Thyroid gland (tissue), 4 donors: Measurements from ENCODE around the gene SSPN. TPM values are rescaled to one million over a fixed set of nuclear protein-coding genes. Genes with fewer than 3 reads are reported as not detected.
A peak's percentile ranks its signal among the peaks of the same experiment; 100 is the strongest.

ENCODE experiments used
- DNase-seq, 2 donors: peaks; one replicate each; pipeline ENCODE4 v3.0.0-alpha.2; 2019
- H3K27ac ChIP-seq, 3 donors: fragments of 200-600 bp; sonication (generic); 1 replicate in 2 of 3; 2 replicates in 1 of 3; pipeline ENCODE4 v1.5.1; 2016 to 2019; ENCODE audit warnings: mild to moderate bottlenecking in 1 of 3, moderate library complexity in 1 of 3
- H3K27me3 ChIP-seq: fragments of 200-600 bp; sonication (generic); one replicate; pipeline ENCODE4 v1.5.1; 2019
- H3K36me3 ChIP-seq, 2 donors: fragments of 200-600 bp; sonication (generic); one replicate each; pipeline ENCODE4 v1.5.1; 2016 to 2019
- H3K4me1 ChIP-seq, 2 donors: fragments of 200-600 bp; sonication (generic); one replicate each; pipeline ENCODE4 v1.5.1; 2017 to 2019
- H3K4me3 ChIP-seq, 3 donors: fragments of 200-600 bp; sonication (generic); replicated peaks in 1 of 3; 1 replicate in 2 of 3; 2 replicates in 1 of 3; pipeline ENCODE4 v1.5.1; 2016; ENCODE audit warnings: mild to moderate bottlenecking in 1 of 3
- H3K9me3 ChIP-seq: fragments of 200-600 bp; sonication (generic); one replicate; pipeline ENCODE4 v1.5.1; 2017
- CTCF ChIP-seq, 6 experiments: fragments of 200-600 bp in 3 of 6; fragments of 450-650 bp in 3 of 6; sonication (generic) in 3 of 6; IDR thresholded peaks; one replicate each; pipeline ENCODE4 v1.5.1; 2016 to 2019; ENCODE audit warnings: antibody characterized with exemption in 6 of 6, mild to moderate bottlenecking in 2 of 6, inconsistent platforms in 1 of 6, moderate library complexity in 1 of 6
- POLR2A ChIP-seq, 2 donors: fragments of 450-650 bp; IDR thresholded peaks; one replicate each; pipeline ENCODE4 v1.6.1; 2017; ENCODE audit warnings: antibody characterized with exemption in 2 of 2, mild to moderate bottlenecking in 2 of 2, moderate library complexity in 1 of 2
- WGBS, 2 donors: methylation state at CpG; one replicate each; pipeline ENCODE4 v1.1.5; 2017; 5-methylcytosine and 5-hydroxymethylcytosine counted together
- intact Hi-C: fragments of 100-400 bp; cut with DNase I; formaldehyde crosslinking; loops from one replicate; pipeline ENCODE4 v1.15.1; 2023
- total RNA-seq, 4 donors: library from RNA; depleted of rRNA; stranded (reverse); fragments of >200 nt; gene quantifications; one replicate each; pipeline ENCODE4 v1.2.3, GENCODE V29; 2016

Gene SSPN, protein sequence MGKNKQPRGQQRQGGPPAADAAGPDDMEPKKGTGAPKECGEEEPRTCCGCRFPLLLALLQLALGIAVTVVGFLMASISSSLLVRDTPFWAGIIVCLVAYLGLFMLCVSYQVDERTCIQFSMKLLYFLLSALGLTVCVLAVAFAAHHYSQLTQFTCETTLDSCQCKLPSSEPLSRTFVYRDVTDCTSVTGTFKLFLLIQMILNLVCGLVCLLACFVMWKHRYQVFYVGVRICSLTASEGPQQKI
- total RNA-seq, result 10 to 100 TPM; 20.1 to 25.0 (median 22.2) TPM

- Histone ChIP-seq H3K4me1 (peaks cover 8 to 18% of the 10 kb centered on the region in 2 donors), H3K9me3 (no peaks in the 10 kb centered on the region), H3K4me3 (peak within 1 kb of the TSS; percentile 54 to 69 (median 56)), H3K27ac (peak within 1 kb of the TSS; percentile 87 to 94 (median 94)), H3K27me3 (no peaks in the 10 kb centered on the region), H3K36me3 (no peaks in the 10 kb centered on the region)
- TF ChIP-seq POLR2A (IDR thresholded peaks at IDR 0.05) (peak in 1 of 2 donors; percentile 24), CTCF (IDR thresholded peaks at IDR 0.05) (no peak)
- intact Hi-C loops, result no loop called here
- peak; percentile 83 to 86 for DNase-seq
- WGBS, 2 donors, result 0 to 1% methylated on average over 1 to 29 of the region's 35 CpGs
These were observed at the start of gene SSPN for GRCh38 chr12:26195250-26195640. Gene SSPN (plus strand): TSS chr12:26195573. CDS start chr12:26195673, 100 bp downstream.

DNA sequence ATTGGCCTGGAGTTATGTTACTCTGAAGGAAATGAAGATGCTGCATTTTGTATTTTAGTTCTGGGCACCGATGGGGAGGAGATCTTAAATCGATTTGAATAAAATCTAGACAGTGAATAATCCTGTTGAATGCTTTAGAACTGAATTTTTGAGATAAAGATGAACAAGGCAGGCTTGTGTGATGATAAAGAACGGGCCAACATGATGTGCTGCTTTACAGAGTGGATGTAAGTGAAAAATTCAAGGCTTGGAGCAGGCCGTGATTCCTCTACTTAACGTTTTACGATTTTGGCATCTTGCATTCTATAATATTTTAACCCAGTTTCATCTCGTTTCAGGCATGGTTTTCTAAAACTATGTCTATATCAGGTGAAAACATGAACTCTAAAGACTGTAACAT, 47.1 kb upstream of the SSPN start:
- no peaks in the 10 kb centered on the region for H3K27me3 ChIP-seq
- no peak for TF ChIP-seq POLR2A (IDR thresholded peaks at IDR 0.05)
- no peak for TF ChIP-seq CTCF (IDR thresholded peaks at IDR 0.05)
- H3K4me1 ChIP-seq, result peaks cover 11 to 12% of the 10 kb centered on the region in 2 donors
- no peak overlapping the region for H3K4me3 ChIP-seq
- no peaks in the 10 kb centered on the region for H3K36me3 ChIP-seq
- no peak overlapping the region for H3K27ac ChIP-seq
- intact Hi-C loops, result no loop called here
- no peaks in the 10 kb centered on the region for H3K9me3 ChIP-seq
- WGBS, 2 donors, result 91 to 92% methylated on average over 7 of the region's 7 CpGs
- no peak for DNase-seq

DNA sequence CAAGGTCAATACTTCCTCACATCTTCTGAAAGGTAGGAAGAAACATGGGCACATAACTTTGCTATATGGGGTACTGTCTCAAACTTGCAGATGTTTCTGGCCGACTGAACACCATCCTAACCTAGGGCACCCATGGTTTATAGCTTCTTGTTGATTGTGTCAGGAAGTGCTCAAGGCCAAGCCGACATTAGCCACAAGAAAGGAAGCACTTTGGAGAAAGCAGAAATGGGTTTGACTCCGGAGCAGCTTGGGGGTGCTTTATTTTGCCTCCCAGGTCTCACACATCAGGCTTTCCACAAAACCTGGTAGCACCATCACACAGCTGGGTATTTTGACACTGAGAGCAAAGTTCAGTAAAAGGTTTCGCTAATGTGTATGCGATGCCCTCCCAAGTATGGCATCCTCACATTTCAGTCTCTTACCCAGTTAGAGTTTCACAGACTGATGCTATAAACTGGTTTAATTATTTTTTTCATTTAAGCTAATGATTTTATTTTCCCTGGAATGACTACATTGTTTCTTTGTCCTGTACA, 45.3 kb upstream of the SSPN start:
- no peak for DNase-seq
- H3K36me3 ChIP-seq, result no peaks in the 10 kb centered on the region
- no peak for TF ChIP-seq CTCF (IDR thresholded peaks at IDR 0.05)
- TF ChIP-seq POLR2A (IDR thresholded peaks at IDR 0.05), result no peak
- peak overlapping the region in 1 of 3 donors; percentile 51 for H3K27ac ChIP-seq
- no peak overlapping the region for H3K4me3 ChIP-seq
- peaks cover 18 to 19% of the 10 kb centered on the region in 2 donors for H3K4me1 ChIP-seq
- WGBS, 2 donors, result 63 to 70% methylated on average over 5 of the region's 5 CpGs
- no peaks in the 10 kb centered on the region for H3K9me3 ChIP-seq
- no peaks in the 10 kb centered on the region for H3K27me3 ChIP-seq
- intact Hi-C loops, result no loop called here

DNA sequence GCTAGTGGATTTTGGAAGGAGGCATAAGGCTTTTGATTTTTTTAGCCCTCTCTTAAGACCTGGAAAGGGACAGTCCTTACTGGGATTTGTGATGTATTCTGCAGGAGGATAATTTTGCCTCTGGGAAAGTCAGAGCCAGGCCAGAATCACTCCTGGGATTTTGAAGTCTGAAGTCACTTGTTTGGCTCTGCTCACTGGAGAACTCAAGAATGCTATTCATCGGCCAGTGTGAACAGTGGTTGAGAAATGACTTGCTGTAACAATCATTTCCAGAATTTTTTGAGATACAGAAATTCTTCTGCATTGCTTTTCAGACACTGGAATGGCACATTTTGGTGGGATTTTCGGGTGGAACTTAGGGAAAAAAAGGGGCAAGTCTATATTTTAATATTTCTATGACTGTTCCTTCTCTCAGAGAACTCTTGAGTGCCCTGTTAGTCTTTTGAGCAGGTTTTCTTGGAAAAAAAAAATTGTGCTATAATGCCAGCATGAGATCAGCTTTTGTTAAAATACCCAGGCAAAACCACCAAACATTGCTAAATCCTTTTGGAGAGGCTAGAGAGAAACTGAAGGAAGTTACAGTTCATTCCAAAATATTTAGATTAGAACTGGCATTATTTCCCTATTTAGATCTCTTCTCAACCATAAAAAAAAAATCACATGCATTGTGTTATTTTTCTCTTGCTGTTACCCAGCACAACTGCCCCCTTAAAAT, 44.5 kb upstream of the SSPN start:
- peak overlapping the region; percentile 43 to 64 (median 51) for H3K27ac ChIP-seq
- TF ChIP-seq POLR2A (IDR thresholded peaks at IDR 0.05), result no peak
- TF ChIP-seq CTCF (IDR thresholded peaks at IDR 0.05), result no peak
- H3K4me1 ChIP-seq, result peaks cover 18 to 19% of the 10 kb centered on the region in 2 donors
- WGBS, 2 donors, result 30 to 34% methylated on average over 2 of the region's 2 CpGs
- H3K27me3 ChIP-seq, result no peaks in the 10 kb centered on the region
- H3K4me3 ChIP-seq, result no peak overlapping the region
- peak; percentile 19 to 37 for DNase-seq
- intact Hi-C loops, result no loop called here
- H3K9me3 ChIP-seq, result no peaks in the 10 kb centered on the region
- no peaks in the 10 kb centered on the region for H3K36me3 ChIP-seq
